ENCODE measurements around the gene RPL37A. TPM values are rescaled to one million over a fixed set of nuclear protein-coding genes. Genes with fewer than 3 reads are reported as not detected.

The RPL37A gene
- total and polyA plus RNA-seq, 2 of the 4 experiments (the other 2 are of a cell fraction) = 341 to 1,572 TPM

- no CpG with 5 or more reads among the region's 1 CpG for WGBS, 2 experiments (ENCODE audit: extremely low coverage in 2 of 2, insufficient read length in 1 of 2)
Measured at GRCh38 chr2:216508229-216508628, 9.6 kb downstream of the RPL37A start.

More at GRCh38 chr2:216508229-216508628, 9.6 kb downstream of the RPL37A start:
- in situ Hi-C loops (cut with MboI; ENCODE audit: low sequenced_read_pairs) (loop anchor here (25.0 kb wide), 1 partner anchor 1004 kb away; no protein-coding TSS in a partner anchor), dilution Hi-C loops (cut with HindIII; ENCODE audit: low sequenced_read_pairs, unreplicated experiment) (loop anchor here (25.0 kb wide), 2 partner anchors 154 to 1004 kb away; no protein-coding TSS in a partner anchor), intact Hi-C loops (cut with micrococcal nuclease) (no loop called here)
- H3K79me1 ChIP-seq (ENCODE audit: low read depth in 1 of 2, low read length in 2 of 2) = peaks cover 18 to 36% of the 10 kb centered on the region in 2 experiments
- H3K27ac ChIP-seq (ENCODE audit: insufficient read depth, low read length) = no peak overlapping the region
- no peak overlapping the region for H2BK20ac ChIP-seq (ENCODE audit: low read depth, low read length)
- H3K14ac ChIP-seq (replicated peaks; ENCODE audit: low read depth, low read length) = peak overlapping the region; percentile 45; the same call in 1 of the 2 replicates
- no peak overlapping the region for H3K4me3 ChIP-seq (ENCODE audit: insufficient read depth, low read depth, low read length)
- no peak overlapping the region for H2BK5ac ChIP-seq (ENCODE audit: low read depth, low read length, poor library complexity, severe bottlenecking)
- H3K9ac ChIP-seq (ENCODE audit: low read depth, low read length) = no peak overlapping the region
- H3K56ac ChIP-seq (ENCODE audit: extremely low read depth, insufficient read depth, low read length) = no peak overlapping the region
- BruUV-seq (replicated peaks) = no TSS peak
- H3K18ac ChIP-seq (ENCODE audit: low read depth, low read length) = no peak overlapping the region
- no peak overlapping the region for H2BK15ac ChIP-seq (ENCODE audit: low read depth, low read length)
- peaks cover 15% of the 10 kb centered on the region for H3K9me1 ChIP-seq (ENCODE audit: insufficient read depth, low read length)
- ATAC-seq (ENCODE audit: low read depth) (no peak), DNase-seq (no peak)
- H2AFZ ChIP-seq (replicated peaks; ENCODE audit: low read length, poor library complexity) = no peak overlapping the region
- no peaks in the 10 kb centered on the region for H3K27me3 ChIP-seq (ENCODE audit: control insufficient read depth, insufficient read depth, low read length)
- POLR2A ChIA-PET (ENCODE audit: unreplicated experiment) = interaction anchor here (0.7 kb wide), 1 partner anchor 880 kb away, joined by 4 read pairs; no protein-coding TSS in a partner anchor
- CTCF ChIA-PET = interaction anchor here (1.1 kb wide), 1 partner anchor 21 kb away, joined by 3 read pairs; no protein-coding TSS in a partner anchor
- no peak overlapping the region for H2AK5ac ChIP-seq (ENCODE audit: low read depth, low read length)
- no peak overlapping the region for H2AK9ac ChIP-seq (replicated peaks; ENCODE audit: low read depth, low read length, poor library complexity)
- H3K4ac ChIP-seq (ENCODE audit: low read depth, low read length) = no peak overlapping the region
- TF ChIP-seq RAD21 (IDR thresholded peaks at IDR 0.05; ENCODE audit: low read length) (no peak), CHD1 (IDR thresholded peaks at IDR 0.05; ENCODE audit: low read depth, low read length) (no peak), NFE2L2 (IDR thresholded peaks at IDR 0.05; ENCODE audit: low read depth, low read length) (no peak)
- no peak overlapping the region for H2BK120ac ChIP-seq (ENCODE audit: low read depth, low read length)
- H4K5ac ChIP-seq (ENCODE audit: low read depth, low read length) = no peak overlapping the region
- no peak overlapping the region for H3K23ac ChIP-seq (ENCODE audit: low read depth, low read length)
- H4K91ac ChIP-seq (ENCODE audit: insufficient read depth, low read depth, low read length) = no peak overlapping the region
- no peaks in the 10 kb centered on the region for H3K9me3 ChIP-seq (ENCODE audit: control insufficient read depth, insufficient read depth, low read length)
- H4K20me1 ChIP-seq (ENCODE audit: insufficient read depth, low read length) = peaks cover 30% of the 10 kb centered on the region
- H3K4me2 ChIP-seq (ENCODE audit: low read depth, low read length) = no peak overlapping the region
- H3K4me1 ChIP-seq (ENCODE audit: control insufficient read depth, insufficient read depth, low read length) = no peaks in the 10 kb centered on the region
- H4K8ac ChIP-seq (ENCODE audit: low read depth in 2 of 2, low read length in 2 of 2) = no peak overlapping the region
- peaks cover 20% of the 10 kb centered on the region for H3K36me3 ChIP-seq (ENCODE audit: control insufficient read depth, insufficient read depth, low read length)

Measured in IMR-90 (cell line).